Fibroblast of lung (primary cell): ENCODE measurements around the gene DENND11. TPM values are rescaled to one million over a fixed set of nuclear protein-coding genes. Genes with fewer than 3 reads are reported as not detected.

ENCODE experiments used
- DNase-seq, 2 donors: peaks; one replicate each; pipeline versions ENCODE4 v3.0.0 to v3.0.0-alpha.2; 2010; ENCODE audit warnings: low read depth in 2 of 2
- H2AFZ ChIP-seq: 2 replicates; pipeline ENCODE4 v1.5.1; 2012; ENCODE audit warnings: low read length, control low read depth, inconsistent platforms
- H3K27ac ChIP-seq: 2 replicates; pipeline ENCODE4 v1.5.1; 2011; ENCODE audit warnings: low read length, control low read depth; ENCODE audit not compliant: insufficient read depth
- H3K27me3 ChIP-seq: 2 replicates; pipeline ENCODE4 v1.5.1; 2011; ENCODE audit warnings: mild to moderate bottlenecking, low read length; ENCODE audit not compliant: control insufficient read depth, insufficient read depth
- H3K36me3 ChIP-seq: 2 replicates; pipeline ENCODE4 v1.5.1; 2011; ENCODE audit warnings: low read length; ENCODE audit not compliant: control insufficient read depth, insufficient read depth
- H3K4me1 ChIP-seq: 2 replicates; pipeline ENCODE4 v1.5.1; 2011; ENCODE audit warnings: low read length; ENCODE audit not compliant: control insufficient read depth, insufficient read depth; ENCODE audit errors: extremely low read depth
- H3K4me2 ChIP-seq: 2 replicates; pipeline ENCODE4 v1.5.1; 2011; ENCODE audit warnings: low read length, control low read depth; ENCODE audit not compliant: insufficient read depth; ENCODE audit errors: extremely low read depth
- H3K4me3 ChIP-seq, 4 experiments: fragments of 200-600 bp in 1 of 4; sonication (generic) in 1 of 4; replicated peaks in 1 of 4; 2 replicates each; pipeline ENCODE4 v1.5.1; 2011 to 2016; ENCODE audit warnings: low read length in 4 of 4, low read depth in 3 of 4, mild to moderate bottlenecking in 3 of 4, control low read depth in 2 of 4, inconsistent platforms in 1 of 4, mixed read lengths in 1 of 4; ENCODE audit not compliant: insufficient read depth in 1 of 4; ENCODE audit errors: control extremely low read depth in 1 of 4
- H3K79me2 ChIP-seq: 2 replicates; pipeline ENCODE4 v1.5.1; 2012; ENCODE audit warnings: mild to moderate bottlenecking, low read length, inconsistent platforms; ENCODE audit not compliant: control insufficient read depth, insufficient read depth
- H3K9ac ChIP-seq: 2 replicates; pipeline ENCODE4 v1.5.1; 2011; ENCODE audit warnings: mild to moderate bottlenecking, low read length, control low read depth; ENCODE audit not compliant: insufficient read depth
- H3K9me3 ChIP-seq: 2 replicates; pipeline ENCODE4 v1.5.1; 2012; ENCODE audit warnings: low read depth, low read length; ENCODE audit not compliant: control insufficient read depth, insufficient read depth
- H4K20me1 ChIP-seq: 2 replicates; pipeline ENCODE4 v1.5.1; 2011; ENCODE audit warnings: low read length; ENCODE audit not compliant: control insufficient read depth, insufficient read depth; ENCODE audit errors: extremely low read depth
- EZH2 ChIP-seq: IDR thresholded peaks from 2 replicates; pipeline ENCODE4 v1.5.1; 2012; ENCODE audit warnings: low read length, control low read depth, mild to moderate bottlenecking; ENCODE audit errors: missing control alignments
- polyA plus RNA-seq, 2 donors: library from polyadenylated mRNA; depleted of rRNA in 1 of 2; stranded (reverse) in 1 of 2; unstranded in 1 of 2; fragments of >200 nt; gene quantifications; 2 replicates each; pipeline ENCODE4 v1.2.1, GENCODE V29; 2011 to 2012; ENCODE audit warnings: missing spikeins in 1 of 2
- total RNA-seq: library from RNA; depleted of rRNA; stranded (reverse); fragments of >200 nt; gene quantifications from 2 replicates; pipeline ENCODE4 v1.2.1, GENCODE V29; 2014
- TF ChIP-seq, protein P1 (sequence below), 2 donors: IDR thresholded peaks in 1 of 2; conservative IDR thresholded peaks in 1 of 2; 1 replicate in 1 of 2; 2 replicates in 1 of 2; pipeline ENCODE4 v1.5.1; 2011 to 2012; ENCODE audit warnings: low read length in 2 of 2, control low read depth in 1 of 2, inconsistent platforms in 1 of 2, low read depth in 1 of 2, mild to moderate bottlenecking in 1 of 2

The DENND11 gene
- total and polyA plus RNA-seq, 2 donors (not counting 1 experiment from before 2014, with no cell fraction given), result 2.7 to 6.1 TPM

- H2AFZ ChIP-seq, result no peak overlapping the region
- DNase-seq, result peak in 1 of 2 donors; percentile 86
- H3K4me2 ChIP-seq, result no peak overlapping the region
- H3K36me3 ChIP-seq, result no peaks in the 10 kb centered on the region
- TF ChIP-seq, protein P1, sequence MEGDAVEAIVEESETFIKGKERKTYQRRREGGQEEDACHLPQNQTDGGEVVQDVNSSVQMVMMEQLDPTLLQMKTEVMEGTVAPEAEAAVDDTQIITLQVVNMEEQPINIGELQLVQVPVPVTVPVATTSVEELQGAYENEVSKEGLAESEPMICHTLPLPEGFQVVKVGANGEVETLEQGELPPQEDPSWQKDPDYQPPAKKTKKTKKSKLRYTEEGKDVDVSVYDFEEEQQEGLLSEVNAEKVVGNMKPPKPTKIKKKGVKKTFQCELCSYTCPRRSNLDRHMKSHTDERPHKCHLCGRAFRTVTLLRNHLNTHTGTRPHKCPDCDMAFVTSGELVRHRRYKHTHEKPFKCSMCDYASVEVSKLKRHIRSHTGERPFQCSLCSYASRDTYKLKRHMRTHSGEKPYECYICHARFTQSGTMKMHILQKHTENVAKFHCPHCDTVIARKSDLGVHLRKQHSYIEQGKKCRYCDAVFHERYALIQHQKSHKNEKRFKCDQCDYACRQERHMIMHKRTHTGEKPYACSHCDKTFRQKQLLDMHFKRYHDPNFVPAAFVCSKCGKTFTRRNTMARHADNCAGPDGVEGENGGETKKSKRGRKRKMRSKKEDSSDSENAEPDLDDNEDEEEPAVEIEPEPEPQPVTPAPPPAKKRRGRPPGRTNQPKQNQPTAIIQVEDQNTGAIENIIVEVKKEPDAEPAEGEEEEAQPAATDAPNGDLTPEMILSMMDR (conservative IDR thresholded peaks at IDR 0.05 in 1 of 2, IDR thresholded peaks at IDR 0.05 in 1 of 2; ENCODE audit: low read depth in 1 of 2, low read length in 2 of 2), result no peak
- no peak for TF ChIP-seq EZH2
- no peaks in the 10 kb centered on the region for H3K4me1 ChIP-seq
- no peak overlapping the region for H3K9ac ChIP-seq
- no peak overlapping the region for H3K27ac ChIP-seq
- H4K20me1 ChIP-seq, result no peaks in the 10 kb centered on the region
- H3K79me2 ChIP-seq, result no peaks in the 10 kb centered on the region
- no peaks in the 10 kb centered on the region for H3K27me3 ChIP-seq
- no peak overlapping the region for H3K4me3 ChIP-seq
- no peaks in the 10 kb centered on the region for H3K9me3 ChIP-seq
Observed at GRCh38 chr7:141697211-141697871, 4.6 kb downstream of the DENND11 start.

- Histone ChIP-seq H3K4me1 (no peaks in the 10 kb centered on the region), H3K36me3 (no peaks in the 10 kb centered on the region), H3K79me2 (no peaks in the 10 kb centered on the region), H2AFZ (no peak overlapping the region), H3K9me3 (no peaks in the 10 kb centered on the region), H4K20me1 (no peaks in the 10 kb centered on the region), H3K27me3 (no peaks in the 10 kb centered on the region), H3K4me2 (no peak overlapping the region), H3K4me3 (no peak overlapping the region), H3K27ac (no peak overlapping the region), H3K9ac (no peak overlapping the region)
- TF ChIP-seq EZH2, result no peak
- TF ChIP-seq, protein P1 (conservative IDR thresholded peaks at IDR 0.05 in 1 of 2, IDR thresholded peaks at IDR 0.05 in 1 of 2; ENCODE audit: low read depth in 1 of 2, low read length in 2 of 2), result no peak
- DNase-seq, result no peak
Observed at GRCh38 chr7:141696348-141696747, 5.6 kb downstream of the DENND11 start.

GRCh38 chr7:141695803-141696289 lies 6.1 kb downstream of the DENND11 start:
- TF ChIP-seq EZH2, result no peak
- Histone ChIP-seq H3K79me2 (no peaks in the 10 kb centered on the region), H3K36me3 (no peaks in the 10 kb centered on the region), H2AFZ (no peak overlapping the region), H3K4me3 (no peak overlapping the region), H3K9me3 (no peaks in the 10 kb centered on the region), H3K9ac (no peak overlapping the region), H3K4me1 (no peaks in the 10 kb centered on the region), H4K20me1 (no peaks in the 10 kb centered on the region), H3K27me3 (no peaks in the 10 kb centered on the region), H3K27ac (no peak overlapping the region), H3K4me2 (no peak overlapping the region)
- DNase-seq, result no peak
